ENCODE measurements around the gene SCAMP5.

- TF ChIP-seq CTCF (IDR thresholded peaks at IDR 0.05): no peak
- peak in 1 of 3 donors; percentile 4 for TF ChIP-seq POLR2A (IDR thresholded peaks at IDR 0.05)
These were observed 54.0 kb downstream of the SCAMP5 start for GRCh38 chr15:75049392-75049791.

Data from body of pancreas (tissue), 4 donors.